AG09319 (cell line): ENCODE measurements around the gene USP3.

ENCODE experiments used
- DNase-seq: peaks from one replicate; pipeline ENCODE4 v3.0.0-alpha.2; 2010; ENCODE audit warnings: low read depth; ENCODE audit errors: extremely low read depth
- TF ChIP-seq, protein P1 (sequence below): IDR thresholded peaks from 2 replicates; pipeline ENCODE4 v1.5.1; 2011; ENCODE audit warnings: low read depth, mild to moderate bottlenecking, inconsistent platforms, low read length, moderate library complexity

USP3 gene

DNA sequence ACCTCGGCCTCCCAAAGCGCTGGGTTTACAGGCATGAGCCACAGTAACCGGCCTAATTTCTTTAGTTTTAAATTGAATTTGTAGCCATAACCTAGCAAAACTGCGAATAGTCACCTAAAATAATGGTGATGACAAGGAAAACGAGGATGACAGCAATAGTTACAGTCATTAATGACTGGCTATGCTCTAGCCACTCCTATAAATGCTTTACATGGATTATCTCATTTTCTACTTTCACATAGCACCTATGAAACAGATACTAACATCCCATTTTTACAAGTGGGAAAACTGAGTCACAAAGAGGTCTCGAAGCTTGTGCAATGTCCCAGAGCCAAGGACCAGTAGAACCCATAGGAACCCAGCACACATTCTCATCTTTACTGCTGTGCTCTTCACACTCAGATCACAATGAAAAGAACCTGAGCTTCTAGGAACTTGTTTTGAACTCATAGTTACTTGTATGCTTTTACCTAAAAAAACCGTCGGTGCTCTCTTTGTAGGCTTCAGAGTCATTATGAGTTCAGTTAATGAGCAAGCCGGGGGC, 132.2 kb downstream of the USP3 start:
- no peak for DNase-seq
- TF ChIP-seq, protein P1, sequence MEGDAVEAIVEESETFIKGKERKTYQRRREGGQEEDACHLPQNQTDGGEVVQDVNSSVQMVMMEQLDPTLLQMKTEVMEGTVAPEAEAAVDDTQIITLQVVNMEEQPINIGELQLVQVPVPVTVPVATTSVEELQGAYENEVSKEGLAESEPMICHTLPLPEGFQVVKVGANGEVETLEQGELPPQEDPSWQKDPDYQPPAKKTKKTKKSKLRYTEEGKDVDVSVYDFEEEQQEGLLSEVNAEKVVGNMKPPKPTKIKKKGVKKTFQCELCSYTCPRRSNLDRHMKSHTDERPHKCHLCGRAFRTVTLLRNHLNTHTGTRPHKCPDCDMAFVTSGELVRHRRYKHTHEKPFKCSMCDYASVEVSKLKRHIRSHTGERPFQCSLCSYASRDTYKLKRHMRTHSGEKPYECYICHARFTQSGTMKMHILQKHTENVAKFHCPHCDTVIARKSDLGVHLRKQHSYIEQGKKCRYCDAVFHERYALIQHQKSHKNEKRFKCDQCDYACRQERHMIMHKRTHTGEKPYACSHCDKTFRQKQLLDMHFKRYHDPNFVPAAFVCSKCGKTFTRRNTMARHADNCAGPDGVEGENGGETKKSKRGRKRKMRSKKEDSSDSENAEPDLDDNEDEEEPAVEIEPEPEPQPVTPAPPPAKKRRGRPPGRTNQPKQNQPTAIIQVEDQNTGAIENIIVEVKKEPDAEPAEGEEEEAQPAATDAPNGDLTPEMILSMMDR: no peak

DNA sequence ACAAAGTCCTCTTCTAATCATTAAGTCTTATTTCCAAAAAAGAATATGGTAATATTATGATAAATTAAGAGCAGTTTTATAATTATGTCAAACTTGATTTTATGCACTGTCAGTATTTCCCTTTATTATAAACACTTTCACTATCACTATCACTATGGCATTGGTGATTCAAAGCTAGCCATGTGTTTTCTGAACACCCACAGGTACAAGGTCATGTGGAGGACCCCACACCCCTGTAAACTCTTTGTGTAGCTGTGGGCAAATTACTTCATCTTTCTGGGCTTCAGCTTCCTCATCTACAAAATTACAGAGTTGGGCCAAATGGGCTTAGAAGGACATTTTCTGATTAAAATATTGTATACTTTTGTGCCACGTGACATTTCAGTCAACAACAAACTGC, 134.4 kb downstream of the USP3 start:
- DNase-seq: no peak
- TF ChIP-seq, protein P1: no peak

DNA sequence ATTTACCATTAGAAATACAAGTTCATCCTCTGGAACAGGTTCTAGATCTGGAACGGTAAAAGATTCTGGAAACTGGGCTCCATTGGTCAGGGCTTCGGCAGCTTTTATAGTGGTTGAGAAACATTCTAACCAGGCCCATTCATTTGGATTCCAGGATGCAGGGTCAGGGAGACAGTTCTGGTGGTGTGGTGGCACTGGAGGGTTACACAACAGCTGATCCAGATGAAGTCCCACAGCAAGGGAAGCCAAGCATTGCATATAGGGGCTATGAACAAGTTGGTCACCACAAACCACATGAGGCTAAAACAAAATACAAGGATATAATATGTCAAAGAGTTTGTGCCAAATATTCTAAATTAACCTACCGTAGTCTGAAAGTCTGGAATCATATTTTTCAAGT, 135.8 kb downstream of the USP3 start:
- DNase-seq: no peak
- TF ChIP-seq, protein P1: no peak
